Measurements from ENCODE around the gene NOP53. TPM values are rescaled to one million over a fixed set of nuclear protein-coding genes. Genes with fewer than 3 reads are reported as not detected.

NOP53 gene
- total RNA-seq, 1 donor from 2014 or later = 285 TPM

DNA sequence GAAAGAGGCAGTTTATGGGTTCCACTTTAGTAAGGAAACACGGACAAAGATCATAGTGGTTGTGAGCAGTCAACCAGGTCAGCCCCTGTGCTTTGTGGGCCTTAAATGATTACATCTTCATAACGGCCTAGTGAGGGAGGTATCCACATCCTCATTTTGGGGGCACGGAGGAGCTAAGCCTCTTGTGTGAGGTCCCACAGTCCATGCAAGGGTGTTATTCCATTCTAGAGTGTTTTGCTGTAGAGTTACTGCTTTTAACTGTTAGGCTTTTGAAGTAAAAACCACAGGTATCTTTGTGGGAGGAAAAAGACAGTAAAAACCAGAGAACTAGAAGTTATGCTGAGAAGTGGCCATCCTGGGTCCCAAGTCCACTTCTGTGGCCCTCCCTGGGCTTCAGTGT lies 4.0 kb downstream of the NOP53 start:
- H3K36me3 Mint-ChIP-seq (ENCODE audit: low read depth) = peaks cover 7% of the 10 kb centered on the region
- peak overlapping the region; percentile 76 for H3K27ac Mint-ChIP-seq (ENCODE audit: unreplicated experiment)
- no peaks in the 10 kb centered on the region for H3K9me3 Mint-ChIP-seq
- TF ChIP-seq, protein P1, sequence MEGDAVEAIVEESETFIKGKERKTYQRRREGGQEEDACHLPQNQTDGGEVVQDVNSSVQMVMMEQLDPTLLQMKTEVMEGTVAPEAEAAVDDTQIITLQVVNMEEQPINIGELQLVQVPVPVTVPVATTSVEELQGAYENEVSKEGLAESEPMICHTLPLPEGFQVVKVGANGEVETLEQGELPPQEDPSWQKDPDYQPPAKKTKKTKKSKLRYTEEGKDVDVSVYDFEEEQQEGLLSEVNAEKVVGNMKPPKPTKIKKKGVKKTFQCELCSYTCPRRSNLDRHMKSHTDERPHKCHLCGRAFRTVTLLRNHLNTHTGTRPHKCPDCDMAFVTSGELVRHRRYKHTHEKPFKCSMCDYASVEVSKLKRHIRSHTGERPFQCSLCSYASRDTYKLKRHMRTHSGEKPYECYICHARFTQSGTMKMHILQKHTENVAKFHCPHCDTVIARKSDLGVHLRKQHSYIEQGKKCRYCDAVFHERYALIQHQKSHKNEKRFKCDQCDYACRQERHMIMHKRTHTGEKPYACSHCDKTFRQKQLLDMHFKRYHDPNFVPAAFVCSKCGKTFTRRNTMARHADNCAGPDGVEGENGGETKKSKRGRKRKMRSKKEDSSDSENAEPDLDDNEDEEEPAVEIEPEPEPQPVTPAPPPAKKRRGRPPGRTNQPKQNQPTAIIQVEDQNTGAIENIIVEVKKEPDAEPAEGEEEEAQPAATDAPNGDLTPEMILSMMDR (conservative IDR thresholded peaks at IDR 0.05) = no peak
- no peak for DNase-seq (ENCODE audit: low read depth, low spot score)
- peaks cover 13% of the 10 kb centered on the region for H3K4me1 Mint-ChIP-seq
- peaks cover 3% of the 10 kb centered on the region for H3K27me3 Mint-ChIP-seq (ENCODE audit: low read depth)
- H3K4me3 Mint-ChIP-seq = peak overlapping the region; percentile 51

DNA sequence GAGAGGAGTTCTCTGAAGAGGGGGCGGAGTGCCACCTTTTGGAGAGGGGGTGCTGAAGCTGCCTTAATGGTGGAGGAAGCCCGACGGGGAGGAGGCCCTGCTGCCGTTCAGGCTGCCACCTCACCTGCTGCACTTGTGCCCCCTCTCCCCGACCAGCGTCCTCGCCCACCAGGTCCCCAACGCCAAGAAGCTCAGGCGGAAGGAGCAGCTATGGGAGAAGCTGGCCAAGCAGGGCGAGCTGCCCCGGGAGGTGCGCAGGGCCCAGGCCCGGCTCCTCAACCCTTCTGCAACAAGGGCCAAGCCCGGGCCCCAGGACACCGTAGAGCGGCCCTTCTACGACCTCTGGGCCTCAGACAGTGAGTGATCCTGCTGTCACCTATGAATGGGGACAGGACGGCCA lies 5.4 kb downstream of the NOP53 start:
- H3K36me3 Mint-ChIP-seq (ENCODE audit: low read depth) = peaks cover 7% of the 10 kb centered on the region
- H3K27ac Mint-ChIP-seq (ENCODE audit: unreplicated experiment) = no peak overlapping the region
- no peaks in the 10 kb centered on the region for H3K9me3 Mint-ChIP-seq
- TF ChIP-seq, protein P1 (conservative IDR thresholded peaks at IDR 0.05) = no peak
- H3K4me3 Mint-ChIP-seq = no peak overlapping the region
- no peak for DNase-seq (ENCODE audit: low read depth, low spot score)
- no peaks in the 10 kb centered on the region for H3K27me3 Mint-ChIP-seq (ENCODE audit: low read depth)
- H3K4me1 Mint-ChIP-seq = peaks cover 7% of the 10 kb centered on the region

DNA sequence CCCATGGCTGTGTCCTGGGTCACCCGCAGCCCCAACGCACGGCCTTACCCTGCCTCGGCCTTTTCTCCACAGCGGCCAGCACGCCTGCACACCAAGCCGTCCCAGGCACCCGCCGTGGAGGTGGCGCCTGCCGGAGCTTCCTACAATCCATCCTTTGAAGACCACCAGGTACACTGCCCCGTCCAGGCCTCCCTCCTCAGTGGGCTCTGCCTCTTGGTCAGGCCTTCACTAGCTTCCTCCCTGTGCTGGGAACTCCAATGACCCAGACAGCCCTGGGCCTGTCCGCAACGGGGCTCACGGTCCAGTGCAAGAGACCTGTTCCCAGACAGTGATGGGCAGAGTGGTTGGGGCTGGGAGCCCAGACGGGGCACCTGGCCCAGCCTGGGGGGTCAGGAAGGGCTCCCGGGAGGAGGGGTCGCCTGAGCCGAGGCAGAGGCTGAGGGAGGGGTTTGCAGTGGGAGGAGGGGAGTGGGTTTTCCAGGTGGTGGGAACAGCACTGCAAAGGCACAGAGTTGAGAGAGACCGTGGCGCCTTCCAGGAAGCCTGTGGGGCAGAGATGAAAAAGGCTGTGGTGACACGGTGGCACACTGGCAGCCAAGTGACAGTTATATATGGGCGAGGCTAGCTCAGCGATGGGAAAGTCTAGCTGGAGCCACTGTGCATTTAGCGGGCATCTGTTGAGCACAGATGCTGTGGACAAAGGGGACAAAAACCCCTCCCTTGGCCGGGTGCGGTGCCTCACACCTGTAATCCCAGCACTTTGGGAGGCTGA lies 7.3 kb downstream of the NOP53 start:
- TF ChIP-seq, protein P1 (conservative IDR thresholded peaks at IDR 0.05) = no peak
- Mint-ChIP-seq H3K9me3 (no peaks in the 10 kb centered on the region), H3K36me3 (ENCODE audit: low read depth) (peaks cover 15% of the 10 kb centered on the region), H3K4me3 (no peak overlapping the region), H3K27ac (ENCODE audit: unreplicated experiment) (no peak overlapping the region), H3K27me3 (ENCODE audit: low read depth) (no peaks in the 10 kb centered on the region), H3K4me1 (peaks cover 4% of the 10 kb centered on the region)
- no peak for DNase-seq (ENCODE audit: low read depth, low spot score)

DNA sequence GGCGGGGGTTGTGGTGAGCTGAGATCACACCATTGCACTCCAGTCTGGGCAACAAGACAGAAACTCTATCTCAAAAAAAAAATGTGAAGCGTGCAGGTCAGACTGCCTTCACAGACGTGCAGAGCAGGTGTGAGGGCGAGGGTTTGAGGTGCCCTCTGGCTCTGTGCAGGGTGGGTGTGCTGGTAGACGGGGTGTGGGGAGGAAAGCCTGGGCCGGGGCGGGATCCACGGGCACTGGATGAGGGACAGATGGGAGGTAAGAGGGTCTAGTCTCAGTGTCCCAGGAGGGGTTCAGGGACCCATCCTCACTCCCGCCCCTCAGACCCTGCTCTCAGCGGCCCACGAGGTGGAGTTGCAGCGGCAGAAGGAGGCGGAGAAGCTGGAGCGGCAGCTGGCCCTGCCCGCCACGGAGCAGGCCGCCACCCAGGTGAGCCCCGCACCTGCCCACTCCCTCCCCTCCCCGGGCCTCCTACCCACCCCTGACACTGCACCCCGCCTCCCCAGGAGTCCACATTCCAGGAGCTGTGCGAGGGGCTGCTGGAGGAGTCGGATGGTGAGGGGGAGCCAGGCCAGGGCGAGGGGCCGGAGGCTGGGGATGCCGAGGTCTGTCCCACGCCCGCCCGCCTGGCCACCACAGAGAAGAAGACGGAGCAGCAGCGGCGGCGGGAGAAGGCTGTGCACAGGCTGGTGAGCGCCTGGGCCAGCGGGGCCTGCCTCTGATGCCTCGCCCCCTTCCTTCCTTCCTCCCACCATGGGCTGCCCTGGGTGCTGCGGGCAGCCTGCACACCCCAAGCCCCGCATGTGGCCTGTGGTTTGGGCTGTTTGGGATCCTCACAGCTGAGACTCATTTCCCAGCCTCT lies 9.1 kb downstream of the NOP53 start:
- peaks cover 26% of the 10 kb centered on the region for H3K36me3 Mint-ChIP-seq (ENCODE audit: low read depth)
- no peak overlapping the region for H3K27ac Mint-ChIP-seq (ENCODE audit: unreplicated experiment)
- H3K27me3 Mint-ChIP-seq (ENCODE audit: low read depth) = no peaks in the 10 kb centered on the region
- no peak overlapping the region for H3K4me3 Mint-ChIP-seq
- H3K4me1 Mint-ChIP-seq = no peaks in the 10 kb centered on the region
- TF ChIP-seq, protein P1 (conservative IDR thresholded peaks at IDR 0.05) = no peak
- no peaks in the 10 kb centered on the region for H3K9me3 Mint-ChIP-seq
- DNase-seq (ENCODE audit: low read depth, low spot score) = no peak

DNA sequence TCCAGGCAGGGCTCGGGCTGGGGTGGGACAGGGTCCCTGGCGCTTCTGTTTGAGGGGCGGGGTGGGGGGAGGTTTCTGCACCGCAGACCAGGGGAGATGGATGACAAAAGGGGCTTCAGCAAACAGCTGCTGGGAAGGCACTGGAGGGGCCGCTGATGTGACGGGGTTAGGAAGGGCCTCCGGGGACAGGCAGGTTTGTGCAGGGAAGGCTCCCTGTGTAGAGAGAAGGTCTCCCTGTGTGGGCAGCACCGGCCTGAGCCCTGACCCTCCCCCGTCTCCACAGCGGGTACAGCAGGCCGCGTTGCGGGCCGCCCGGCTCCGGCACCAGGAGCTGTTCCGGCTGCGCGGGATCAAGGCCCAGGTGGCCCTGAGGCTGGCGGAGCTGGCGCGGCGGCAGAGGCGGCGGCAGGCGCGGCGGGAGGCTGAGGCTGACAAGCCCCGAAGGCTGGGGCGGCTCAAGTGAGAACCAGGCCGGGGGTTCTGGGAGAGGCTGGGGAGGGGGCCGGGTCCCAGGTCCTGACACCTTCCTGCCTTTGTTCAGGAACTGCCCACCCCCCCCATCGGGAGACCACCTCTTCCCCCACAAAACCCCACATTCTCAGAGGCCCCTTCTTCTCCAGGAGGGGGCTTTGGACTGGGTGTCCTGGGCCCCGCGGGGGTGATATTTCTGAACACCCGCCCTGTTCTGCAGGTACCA lies 9.9 kb downstream of the NOP53 start:
- peaks cover 26% of the 10 kb centered on the region for H3K36me3 Mint-ChIP-seq (ENCODE audit: low read depth)
- no peak overlapping the region for H3K4me3 Mint-ChIP-seq
- no peak overlapping the region for H3K27ac Mint-ChIP-seq (ENCODE audit: unreplicated experiment)
- H3K27me3 Mint-ChIP-seq (ENCODE audit: low read depth) = no peaks in the 10 kb centered on the region
- no peak for DNase-seq (ENCODE audit: low read depth, low spot score)
- TF ChIP-seq, protein P1 (conservative IDR thresholded peaks at IDR 0.05) = no peak
- H3K4me1 Mint-ChIP-seq = no peaks in the 10 kb centered on the region
- H3K9me3 Mint-ChIP-seq = no peaks in the 10 kb centered on the region

All from neural crest cell (in vitro differentiated cells).